Kidney epithelial cell (primary cell): ENCODE data around the gene BMAL1. TPM values are rescaled to one million over a fixed set of nuclear protein-coding genes. Genes with fewer than 3 reads are reported as not detected.
A peak's percentile ranks its signal among the peaks of the same experiment; 100 is the strongest.
"Not testable (repeated sequence)": the region's sequence is repeated elsewhere in the genome, so short reads cannot be mapped to it uniquely, and the experiment has no call there.

Experiments
- DNase-seq: peaks from one replicate; pipeline ENCODE4 v3.0.0-alpha.2; 2010; ENCODE audit warnings: low read depth
- H3K27me3 ChIP-seq: 2 replicates; pipeline ENCODE4 v1.6.0; 2011; ENCODE audit warnings: low read length; ENCODE audit not compliant: control insufficient read depth, insufficient read depth
- H3K36me3 ChIP-seq: 2 replicates; pipeline ENCODE4 v1.5.1; 2011; ENCODE audit warnings: low read length; ENCODE audit not compliant: control insufficient read depth, insufficient read depth
- H3K4me3 ChIP-seq: 2 replicates; pipeline ENCODE4 v1.5.1; 2011; ENCODE audit warnings: low read depth, mild to moderate bottlenecking, control low read depth, low read length
- total RNA-seq: library from RNA; depleted of rRNA; stranded (reverse); fragments of >200 nt; gene quantifications from 2 replicates; pipeline ENCODE4 v1.2.3, GENCODE V29; 2015
- TF ChIP-seq, protein P1 (sequence below): IDR thresholded peaks from 2 replicates; pipeline ENCODE4 v1.5.1; 2011; ENCODE audit warnings: mild to moderate bottlenecking, moderate library complexity, low read length, control low read depth, inconsistent platforms; ENCODE audit not compliant: insufficient read depth, poor library complexity, severe bottlenecking

The BMAL1 gene
- total RNA-seq, 1 donor from 2014 or later = 15.0 TPM

DNA sequence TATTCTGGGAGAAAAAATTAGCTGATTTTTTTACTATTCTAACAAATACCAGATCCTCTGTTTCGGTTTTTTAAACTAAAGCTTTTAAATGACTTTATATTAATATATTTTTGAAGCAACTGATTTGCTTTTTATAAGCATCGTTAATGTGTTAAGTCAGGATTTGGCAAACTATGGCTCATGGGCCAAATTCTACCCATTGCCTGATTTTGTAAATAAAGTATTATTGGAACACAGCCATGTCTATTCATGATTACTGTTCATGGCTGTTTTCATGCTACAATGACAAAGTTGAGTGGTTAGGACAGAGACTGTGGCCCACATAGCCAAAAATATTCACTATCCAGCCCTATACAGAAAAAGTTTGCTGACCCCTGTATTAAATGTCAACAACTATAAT, 155.8 kb downstream of the BMAL1 start:
- no peak for DNase-seq
- Histone ChIP-seq H3K4me3 (no peak overlapping the region), H3K36me3 (no peaks in the 10 kb centered on the region), H3K27me3 (no peaks in the 10 kb centered on the region)
- TF ChIP-seq, protein P1, sequence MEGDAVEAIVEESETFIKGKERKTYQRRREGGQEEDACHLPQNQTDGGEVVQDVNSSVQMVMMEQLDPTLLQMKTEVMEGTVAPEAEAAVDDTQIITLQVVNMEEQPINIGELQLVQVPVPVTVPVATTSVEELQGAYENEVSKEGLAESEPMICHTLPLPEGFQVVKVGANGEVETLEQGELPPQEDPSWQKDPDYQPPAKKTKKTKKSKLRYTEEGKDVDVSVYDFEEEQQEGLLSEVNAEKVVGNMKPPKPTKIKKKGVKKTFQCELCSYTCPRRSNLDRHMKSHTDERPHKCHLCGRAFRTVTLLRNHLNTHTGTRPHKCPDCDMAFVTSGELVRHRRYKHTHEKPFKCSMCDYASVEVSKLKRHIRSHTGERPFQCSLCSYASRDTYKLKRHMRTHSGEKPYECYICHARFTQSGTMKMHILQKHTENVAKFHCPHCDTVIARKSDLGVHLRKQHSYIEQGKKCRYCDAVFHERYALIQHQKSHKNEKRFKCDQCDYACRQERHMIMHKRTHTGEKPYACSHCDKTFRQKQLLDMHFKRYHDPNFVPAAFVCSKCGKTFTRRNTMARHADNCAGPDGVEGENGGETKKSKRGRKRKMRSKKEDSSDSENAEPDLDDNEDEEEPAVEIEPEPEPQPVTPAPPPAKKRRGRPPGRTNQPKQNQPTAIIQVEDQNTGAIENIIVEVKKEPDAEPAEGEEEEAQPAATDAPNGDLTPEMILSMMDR = no peak

DNA sequence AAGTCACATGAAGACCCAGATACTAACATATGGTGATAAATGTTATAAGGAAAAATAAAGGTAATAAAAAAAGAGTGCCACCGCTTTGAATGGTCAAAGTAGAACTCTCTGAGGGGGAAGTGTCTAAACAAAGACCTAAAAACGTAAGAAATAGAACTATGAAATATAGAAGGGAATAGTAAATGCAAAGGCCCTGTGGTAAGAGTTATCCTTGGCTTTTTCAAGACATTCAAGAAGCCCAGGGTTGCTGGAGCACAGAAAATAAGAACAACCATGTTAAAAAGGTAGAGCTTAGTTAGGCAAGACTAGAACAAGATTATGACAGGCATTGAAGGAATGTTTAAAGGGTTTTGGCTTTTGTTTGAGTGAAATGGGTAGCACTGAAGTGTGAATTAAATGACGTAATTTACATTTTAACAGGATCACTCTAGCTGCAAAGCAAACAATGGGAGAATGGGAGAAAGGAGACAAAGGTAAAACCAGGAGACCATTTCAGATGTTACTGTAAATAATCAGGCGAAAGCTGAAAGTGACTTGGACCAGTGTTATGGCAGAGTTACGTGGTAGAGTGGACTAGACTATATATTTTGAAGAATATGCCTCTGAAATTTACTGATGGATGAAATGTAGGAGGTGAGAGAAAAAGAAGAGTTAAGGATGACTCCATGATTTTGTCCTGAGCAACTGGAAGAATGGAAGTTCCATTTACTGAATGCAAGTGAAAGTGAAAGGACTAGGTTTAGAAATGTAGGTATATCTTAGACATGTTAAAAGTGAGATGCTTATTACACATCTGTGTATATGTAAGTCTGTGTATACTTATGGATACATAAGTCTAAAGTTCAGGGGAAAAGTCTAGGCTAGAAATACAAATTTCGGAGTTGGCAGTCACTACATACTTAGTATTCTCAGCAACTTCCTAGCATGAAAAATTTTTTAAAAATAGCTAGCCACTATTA, 156.9 kb downstream of the BMAL1 start:
- H3K4me3 ChIP-seq = no peak overlapping the region
- DNase-seq = peak; percentile 78
- TF ChIP-seq, protein P1 = no peak
- no peaks in the 10 kb centered on the region for H3K36me3 ChIP-seq
- H3K27me3 ChIP-seq = no peaks in the 10 kb centered on the region

DNA sequence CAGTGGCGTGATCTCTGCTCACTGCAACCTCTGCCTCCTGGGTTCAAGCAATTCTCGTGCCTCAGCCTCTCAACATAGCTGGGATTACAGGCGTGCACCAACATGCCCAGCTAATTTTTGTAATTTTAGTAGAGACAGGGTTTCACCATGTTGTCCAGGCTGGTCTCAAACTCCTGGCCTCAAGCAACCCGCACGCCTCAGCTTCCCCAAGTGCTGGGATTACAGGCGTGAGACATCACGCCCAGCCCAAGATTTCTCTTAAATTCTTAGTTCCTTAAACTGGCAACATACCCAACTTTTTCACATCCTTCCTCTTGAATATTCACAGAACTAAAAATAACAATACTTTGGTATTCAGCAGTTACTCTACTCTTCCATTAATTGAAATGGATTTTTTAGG, 159.2 kb downstream of the BMAL1 start:
- H3K4me3 ChIP-seq, H3K27me3 ChIP-seq, H3K36me3 ChIP-seq, DNase-seq: not testable (repeated sequence)

Other genes with a start within 250 kb of the BMAL1 start
- 60.7 and 70.7 TPM in 2 replicates for gene BTBD10, start 185.4 kb downstream of the BMAL1 start, total RNA-seq
- not detected in 2 replicates for gene PTH, start 218.2 kb downstream of the BMAL1 start, total RNA-seq